ENCODE data around the gene MISP3. TPM values are rescaled to one million over a fixed set of nuclear protein-coding genes. Genes with fewer than 3 reads are reported as not detected.

Gene MISP3
- polyA plus RNA-seq, 1 donor (not counting 4 experiments of a cell fraction or from before 2014, with no cell fraction given), result 0.79 TPM

DNA sequence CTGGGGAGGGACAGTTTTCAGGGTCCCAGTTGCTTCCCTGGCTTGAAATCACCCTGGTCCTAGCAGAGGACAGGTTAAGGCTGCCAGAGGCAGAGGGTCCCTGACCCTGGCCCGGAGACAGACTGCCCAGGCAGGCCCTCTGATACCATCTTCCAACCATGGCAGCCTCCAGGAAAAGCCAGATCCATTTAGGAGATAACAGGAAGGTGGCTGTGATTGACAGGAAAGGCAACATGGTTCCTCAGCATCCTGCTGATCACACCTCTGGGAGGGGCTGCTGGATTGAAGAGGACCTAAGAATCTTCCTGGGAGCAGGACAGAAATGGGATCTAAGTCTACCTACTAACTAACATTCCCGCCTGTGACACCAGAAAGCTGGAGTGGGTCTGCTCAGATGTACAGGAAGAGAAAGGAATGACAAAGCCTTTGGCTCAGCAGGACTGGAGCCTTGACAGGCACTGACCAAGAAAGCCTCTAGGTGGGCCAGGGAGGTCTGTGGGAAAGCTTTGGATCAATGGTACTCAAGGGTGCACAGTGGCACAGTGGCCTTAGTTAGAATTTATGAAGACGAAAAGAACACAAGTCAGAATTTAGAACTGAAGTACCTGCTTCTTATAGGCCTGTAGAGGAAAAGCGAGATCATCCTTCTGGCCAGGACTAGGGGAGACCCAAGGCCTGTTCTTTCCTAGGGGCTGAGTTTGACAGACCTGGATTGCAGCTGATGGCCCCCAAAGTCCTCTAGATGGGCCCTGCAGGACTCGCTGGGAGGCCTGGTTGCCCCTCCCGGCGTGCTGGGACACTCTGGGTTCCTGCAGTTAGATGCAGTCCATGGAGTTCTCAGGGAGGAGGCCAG is 47.3 kb downstream of the MISP3 start:
- FAIRE-seq (no peak), DNase-seq (ENCODE audit: low read depth, low spot score) (no peak)
- H3K27ac ChIP-seq (ENCODE audit: control insufficient read depth, insufficient read depth, low read length), result no peak overlapping the region
- no peak overlapping the region for H3K4me3 ChIP-seq (ENCODE audit: control insufficient read depth in 2 of 3, extremely low read depth in 1 of 3, insufficient read depth in 2 of 3, low read depth in 1 of 3, low read length in 3 of 3)
- H3K4me2 ChIP-seq (ENCODE audit: control insufficient read depth, extremely low read depth, insufficient read depth, low read depth, low read length), result no peak overlapping the region
- peaks cover 9% of the 10 kb centered on the region for H3K79me2 ChIP-seq (ENCODE audit: control insufficient read depth, insufficient read depth, low read length)
- H3K4me1 ChIP-seq (ENCODE audit: control insufficient read depth, extremely low read depth, insufficient read depth, low read length), result peaks cover 14% of the 10 kb centered on the region
- no peaks in the 10 kb centered on the region for H3K9me3 ChIP-seq (ENCODE audit: control insufficient read depth, low read depth, low read length)
- no peak overlapping the region for H2AFZ ChIP-seq (ENCODE audit: control insufficient read depth, low read length)
- no peak overlapping the region for H3K9ac ChIP-seq (ENCODE audit: control insufficient read depth, extremely low read depth, insufficient read depth, low read length)
- no peaks in the 10 kb centered on the region for H3K27me3 ChIP-seq (ENCODE audit: control insufficient read depth, extremely low read depth, insufficient read depth, low read length)
- no peaks in the 10 kb centered on the region for H3K9me1 ChIP-seq (ENCODE audit: control insufficient read depth, extremely low read depth, insufficient read depth, low read length)
- dilution Hi-C loops (cut with MboI; ENCODE audit: extremely low pct_ligation_motif_present, low sequenced_read_pairs), result no loop called here
- no peaks in the 10 kb centered on the region for H4K20me1 ChIP-seq (ENCODE audit: control insufficient read depth, extremely low read depth, insufficient read depth, low read length)
- TF ChIP-seq EZH2 (IDR thresholded peaks at IDR 0.05; ENCODE audit: low read length), result no peak
- TF ChIP-seq CTCF (optimal IDR thresholded peaks at IDR 0.05 in 1 of 3, IDR thresholded peaks at IDR 0.05 in 1 of 3, conservative IDR thresholded peaks at IDR 0.05 in 1 of 3; ENCODE audit: extremely low read depth in 1 of 3, insufficient read depth in 2 of 3, low read length in 3 of 3), result no peak
- H3K36me3 ChIP-seq (ENCODE audit: control insufficient read depth in 2 of 2, extremely low read depth in 1 of 2, insufficient read depth in 2 of 2, low read length in 2 of 2), result peaks cover 0 to 8% of the 10 kb centered on the region in 2 experiments

DNA sequence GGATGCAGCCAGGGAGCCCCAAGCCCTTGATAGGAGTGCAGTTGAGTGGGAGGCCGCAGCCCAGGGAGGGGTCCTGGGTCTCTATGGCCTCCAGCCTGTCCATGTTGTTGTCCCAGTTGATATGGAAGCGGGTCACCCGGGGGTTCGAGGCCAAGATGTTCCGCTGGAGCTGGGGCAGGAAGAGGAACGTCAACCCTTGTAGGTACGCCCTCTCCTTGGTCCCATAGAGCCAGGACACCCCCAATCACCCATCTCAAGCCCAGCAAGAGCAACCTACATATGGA is 47.9 kb downstream of the MISP3 start:
- H3K27ac ChIP-seq (ENCODE audit: control insufficient read depth, insufficient read depth, low read length), result no peak overlapping the region
- dilution Hi-C loops (cut with MboI; ENCODE audit: extremely low pct_ligation_motif_present, low sequenced_read_pairs), result no loop called here
- H3K9me3 ChIP-seq (ENCODE audit: control insufficient read depth, low read depth, low read length), result no peaks in the 10 kb centered on the region
- FAIRE-seq (no peak), DNase-seq (ENCODE audit: low read depth, low spot score) (no peak)
- TF ChIP-seq CTCF (optimal IDR thresholded peaks at IDR 0.05 in 1 of 3, IDR thresholded peaks at IDR 0.05 in 1 of 3, conservative IDR thresholded peaks at IDR 0.05 in 1 of 3; ENCODE audit: extremely low read depth in 1 of 3, insufficient read depth in 2 of 3, low read length in 3 of 3), result no peak
- TF ChIP-seq EZH2 (IDR thresholded peaks at IDR 0.05; ENCODE audit: low read length), result no peak
- no peak overlapping the region for H3K9ac ChIP-seq (ENCODE audit: control insufficient read depth, extremely low read depth, insufficient read depth, low read length)
- peaks cover 9% of the 10 kb centered on the region for H3K79me2 ChIP-seq (ENCODE audit: control insufficient read depth, insufficient read depth, low read length)
- H4K20me1 ChIP-seq (ENCODE audit: control insufficient read depth, extremely low read depth, insufficient read depth, low read length), result no peaks in the 10 kb centered on the region
- no peak overlapping the region for H3K4me3 ChIP-seq (ENCODE audit: control insufficient read depth in 2 of 3, extremely low read depth in 1 of 3, insufficient read depth in 2 of 3, low read depth in 1 of 3, low read length in 3 of 3)
- H3K27me3 ChIP-seq (ENCODE audit: control insufficient read depth, extremely low read depth, insufficient read depth, low read length), result no peaks in the 10 kb centered on the region
- H2AFZ ChIP-seq (ENCODE audit: control insufficient read depth, low read length), result no peak overlapping the region
- H3K4me2 ChIP-seq (ENCODE audit: control insufficient read depth, extremely low read depth, insufficient read depth, low read depth, low read length), result no peak overlapping the region
- H3K4me1 ChIP-seq (ENCODE audit: control insufficient read depth, extremely low read depth, insufficient read depth, low read length), result peaks cover 14% of the 10 kb centered on the region
- H3K9me1 ChIP-seq (ENCODE audit: control insufficient read depth, extremely low read depth, insufficient read depth, low read length), result no peaks in the 10 kb centered on the region
- H3K36me3 ChIP-seq (ENCODE audit: control insufficient read depth in 2 of 2, extremely low read depth in 1 of 2, insufficient read depth in 2 of 2, low read length in 2 of 2), result peaks cover 0 to 8% of the 10 kb centered on the region in 2 experiments
